GM19372 (cell line): ENCODE measurements around the gene PKP4.

ENCODE experiments used
- ATAC-seq: cut with Tn5 transposase; IDR thresholded peaks from one replicate; pipeline ENCODE4 v1.9.1; 2021; ENCODE audit warnings: mild to moderate bottlenecking, low read depth, moderate library complexity; ENCODE audit not compliant: unreplicated experiment

Gene PKP4

DNA sequence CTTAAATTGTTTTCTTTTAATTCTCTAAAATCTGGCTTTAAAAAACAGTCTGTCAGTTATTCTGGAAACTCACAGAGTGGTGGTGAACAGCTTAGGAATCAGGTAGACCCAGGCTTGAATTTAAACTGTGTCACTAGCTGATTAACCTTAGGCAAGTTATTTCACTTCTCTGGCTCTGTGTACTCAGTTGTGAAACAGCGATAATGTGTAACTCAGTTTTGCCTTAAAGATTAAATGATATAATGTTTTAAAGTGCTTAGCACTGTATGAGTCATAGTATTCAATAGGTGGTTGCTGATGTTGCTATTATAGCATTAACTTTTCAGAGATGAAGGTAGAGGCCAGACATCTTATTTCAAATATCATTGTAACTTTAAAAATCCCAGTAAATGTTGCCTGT is 40.7 kb downstream of the PKP4 start:
- no peak for ATAC-seq

DNA sequence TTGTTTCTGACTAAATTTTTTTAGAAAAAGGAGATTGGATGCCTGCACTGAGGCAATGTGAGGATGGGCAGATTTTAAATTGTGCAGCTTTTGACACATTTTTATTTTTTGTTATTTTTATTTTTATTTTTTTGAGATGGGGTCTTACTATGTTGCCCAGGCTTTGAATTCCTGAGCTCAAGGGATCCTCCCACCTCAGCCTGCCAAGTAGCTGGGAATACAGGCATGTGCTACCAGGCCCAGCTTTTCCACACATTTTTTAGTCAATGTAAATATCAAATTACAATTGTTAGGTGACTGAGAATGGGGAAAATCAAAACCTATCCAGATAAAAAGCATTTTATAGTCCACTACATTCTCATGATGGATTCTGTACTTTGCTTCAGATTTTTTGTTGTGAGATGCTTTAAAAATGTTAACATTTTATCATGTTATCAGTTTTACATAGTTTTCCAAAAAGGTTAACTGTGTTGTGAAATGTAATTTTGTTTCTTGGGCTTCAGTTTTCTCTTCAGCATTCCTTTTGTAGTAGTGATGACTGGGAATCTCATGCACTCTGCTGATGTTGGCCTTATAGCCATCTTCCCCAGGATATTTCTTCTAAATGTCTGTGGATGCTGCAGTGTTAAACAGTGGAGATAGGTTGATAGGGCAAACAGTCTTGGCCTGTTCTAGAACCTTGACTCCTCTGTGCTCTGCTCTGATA is 41.4 kb downstream of the PKP4 start:
- ATAC-seq: no peak

DNA sequence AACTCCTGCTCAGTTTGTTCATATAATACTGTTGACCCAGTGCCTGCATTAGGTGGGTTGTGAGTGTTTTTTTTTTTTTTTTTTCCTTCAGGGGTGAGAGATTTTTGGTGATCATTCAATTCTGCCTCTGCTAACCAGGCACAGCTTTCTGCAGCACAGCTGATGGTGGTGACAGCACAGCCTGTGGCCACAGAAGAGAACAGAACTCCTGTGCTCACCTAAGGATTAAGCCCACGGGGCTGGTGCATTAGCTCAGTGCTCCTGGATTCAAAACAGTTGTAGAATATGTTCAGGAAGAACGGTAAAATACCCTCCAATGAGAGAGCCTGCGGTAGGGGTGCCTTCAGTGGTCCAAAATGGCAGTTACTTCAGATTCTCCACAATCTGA is 42.0 kb downstream of the PKP4 start:
- ATAC-seq: no peak

DNA sequence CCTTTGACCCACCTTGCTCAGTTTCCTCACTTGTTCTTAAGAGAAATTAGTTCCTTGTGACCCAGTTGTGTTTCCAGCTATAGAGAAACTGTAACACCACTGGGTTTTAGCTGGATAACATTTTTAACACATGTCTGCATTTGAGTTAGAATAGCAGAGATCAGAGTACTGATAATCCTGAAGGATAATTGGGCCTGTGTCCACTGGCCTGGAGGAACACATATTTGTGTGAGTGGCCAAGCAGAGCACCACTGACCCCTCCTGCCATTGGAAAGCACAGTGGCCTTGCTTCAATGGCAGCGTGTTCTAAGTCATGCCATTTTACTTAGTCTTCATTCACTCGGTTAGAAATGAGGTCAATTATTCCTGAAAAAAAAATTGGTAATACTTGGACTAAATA is 42.6 kb downstream of the PKP4 start:
- ATAC-seq: no peak

DNA sequence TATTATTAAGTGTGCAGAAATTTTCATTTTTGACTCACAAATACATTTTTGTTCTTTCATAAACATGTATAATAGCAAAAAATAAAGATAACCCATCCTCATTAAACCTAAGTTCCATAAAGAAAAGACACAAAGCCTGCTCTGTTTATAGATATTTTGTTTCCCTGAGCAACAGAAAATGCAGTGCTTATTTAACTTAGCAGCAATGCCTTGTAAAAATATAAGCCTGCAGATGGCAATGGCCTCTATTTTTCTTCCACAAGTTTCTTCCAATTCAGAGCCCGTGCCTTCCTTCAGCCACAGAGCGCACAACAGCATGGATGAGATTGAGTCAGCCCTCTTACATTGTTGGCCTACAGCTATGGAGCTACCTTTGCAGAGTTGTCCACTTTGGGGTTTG is 43.6 kb downstream of the PKP4 start:
- ATAC-seq: no peak

DNA sequence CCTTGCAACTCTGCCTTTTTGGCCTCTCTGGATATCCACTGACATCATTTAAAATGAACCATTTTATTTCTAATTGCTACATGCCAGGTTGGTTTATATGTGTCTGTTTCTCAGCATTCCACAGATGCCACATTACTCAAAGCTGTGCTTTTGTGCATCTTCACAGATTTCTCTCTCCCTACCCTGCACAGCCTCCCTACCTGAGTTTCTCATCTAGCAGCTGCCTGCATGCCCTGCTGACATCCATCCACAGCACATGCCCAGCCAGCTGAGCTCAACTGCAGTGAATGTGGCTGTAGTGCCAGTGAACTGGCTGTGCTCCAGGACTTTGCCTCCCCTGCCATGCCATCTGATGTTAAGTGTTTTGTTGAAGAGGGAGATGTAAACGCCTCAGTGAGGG is 44.5 kb downstream of the PKP4 start:
- no peak for ATAC-seq

DNA sequence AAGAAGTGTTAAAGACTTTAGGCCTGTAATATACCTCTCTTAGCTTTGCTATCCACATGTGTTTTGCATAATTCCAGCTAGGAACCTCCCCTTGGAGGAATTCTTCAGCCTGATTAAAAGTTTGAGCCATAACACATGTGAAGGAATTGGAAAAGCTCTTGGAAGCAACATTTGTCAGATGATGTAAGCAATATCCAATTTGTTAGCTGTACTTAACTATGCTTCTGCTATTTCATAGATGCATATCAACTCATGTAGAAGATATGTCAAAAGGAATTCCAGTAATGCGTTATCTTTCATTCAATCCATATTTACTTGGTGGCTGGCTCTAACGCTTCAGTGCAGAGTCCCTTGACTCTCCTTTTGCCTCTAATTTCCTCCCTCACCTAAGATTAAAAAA is 46.2 kb downstream of the PKP4 start:
- no peak for ATAC-seq

DNA sequence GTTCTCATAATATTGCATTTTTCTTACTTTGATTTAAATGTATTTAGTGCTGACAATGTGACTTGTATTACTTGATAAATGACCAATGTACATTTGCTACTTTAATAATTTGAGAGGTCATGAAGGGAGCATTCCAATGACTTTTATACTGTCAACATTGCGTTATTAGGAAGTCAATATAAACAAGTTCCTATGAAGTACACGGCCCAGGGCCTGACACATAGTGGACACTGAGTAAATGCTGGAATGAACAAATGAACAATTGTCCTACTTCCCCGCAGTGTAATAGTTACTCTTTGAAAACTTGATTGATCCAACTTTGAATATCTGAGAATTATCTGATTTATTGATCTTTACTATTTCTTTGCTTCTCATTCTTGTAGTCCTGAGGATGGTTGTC is 47.3 kb downstream of the PKP4 start:
- ATAC-seq: no peak

DNA sequence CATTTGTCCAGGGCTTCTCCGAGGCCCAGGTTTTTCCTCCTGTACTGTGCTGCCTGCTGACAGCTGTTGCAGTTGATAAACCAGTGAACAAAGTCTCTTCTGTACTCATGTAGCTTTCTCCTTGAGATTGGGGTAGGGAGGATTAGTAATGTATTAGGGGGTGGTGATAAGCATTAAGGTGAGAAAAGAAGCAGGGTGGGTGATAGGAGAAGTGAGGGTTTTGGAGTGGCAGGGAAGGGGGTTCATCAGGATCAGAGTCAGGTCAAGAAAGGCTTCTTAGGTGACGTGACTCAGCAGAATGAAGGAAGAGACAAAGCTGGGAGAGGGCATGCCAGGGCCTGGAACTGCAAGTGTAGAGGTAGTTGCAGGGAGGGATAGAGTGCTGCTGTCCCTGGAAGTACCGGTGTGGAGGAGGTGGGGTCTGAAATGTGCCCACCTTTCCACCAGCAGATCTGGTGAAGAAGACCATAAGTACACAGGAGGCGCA is 48.7 kb downstream of the PKP4 start:
- ATAC-seq: no peak

DNA sequence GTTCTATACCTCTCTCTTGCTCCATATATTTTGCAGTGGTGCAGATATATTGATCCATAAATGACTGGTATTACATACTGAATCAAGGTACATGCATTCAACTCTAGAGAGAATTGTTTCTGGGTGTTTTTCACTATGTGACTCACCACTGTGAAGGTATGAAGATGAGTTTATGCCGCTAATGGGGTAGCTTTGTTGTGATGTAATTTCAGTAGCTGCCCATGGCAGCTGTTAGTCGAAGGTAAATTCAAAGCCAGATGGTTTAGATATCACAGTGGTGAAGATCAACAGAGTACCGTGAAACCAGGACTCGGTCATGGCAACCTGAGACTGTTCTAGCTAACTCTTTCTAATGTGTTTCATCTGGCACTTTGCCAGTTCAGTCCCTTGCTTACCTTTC is 50.4 kb downstream of the PKP4 start:
- ATAC-seq: no peak

DNA sequence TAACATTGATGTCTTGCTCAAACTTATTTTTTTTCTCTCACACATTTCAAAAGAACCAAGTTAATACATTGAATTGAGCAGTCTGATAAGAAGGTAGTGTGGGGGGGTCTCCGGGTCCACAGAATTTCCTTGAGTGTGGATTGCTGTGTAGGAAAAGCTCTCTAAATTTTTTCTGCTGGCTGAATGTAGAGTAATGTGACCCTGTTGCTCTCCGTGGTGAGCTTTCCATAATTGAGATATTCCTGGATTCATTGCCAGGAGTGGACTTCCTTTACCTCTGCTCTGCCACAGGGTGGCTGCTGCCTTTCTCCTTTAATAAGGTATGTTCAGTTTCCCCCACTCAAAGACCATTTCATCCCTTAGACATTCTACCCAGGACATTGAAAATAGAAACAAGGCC is 50.9 kb downstream of the PKP4 start:
- ATAC-seq: no peak

DNA sequence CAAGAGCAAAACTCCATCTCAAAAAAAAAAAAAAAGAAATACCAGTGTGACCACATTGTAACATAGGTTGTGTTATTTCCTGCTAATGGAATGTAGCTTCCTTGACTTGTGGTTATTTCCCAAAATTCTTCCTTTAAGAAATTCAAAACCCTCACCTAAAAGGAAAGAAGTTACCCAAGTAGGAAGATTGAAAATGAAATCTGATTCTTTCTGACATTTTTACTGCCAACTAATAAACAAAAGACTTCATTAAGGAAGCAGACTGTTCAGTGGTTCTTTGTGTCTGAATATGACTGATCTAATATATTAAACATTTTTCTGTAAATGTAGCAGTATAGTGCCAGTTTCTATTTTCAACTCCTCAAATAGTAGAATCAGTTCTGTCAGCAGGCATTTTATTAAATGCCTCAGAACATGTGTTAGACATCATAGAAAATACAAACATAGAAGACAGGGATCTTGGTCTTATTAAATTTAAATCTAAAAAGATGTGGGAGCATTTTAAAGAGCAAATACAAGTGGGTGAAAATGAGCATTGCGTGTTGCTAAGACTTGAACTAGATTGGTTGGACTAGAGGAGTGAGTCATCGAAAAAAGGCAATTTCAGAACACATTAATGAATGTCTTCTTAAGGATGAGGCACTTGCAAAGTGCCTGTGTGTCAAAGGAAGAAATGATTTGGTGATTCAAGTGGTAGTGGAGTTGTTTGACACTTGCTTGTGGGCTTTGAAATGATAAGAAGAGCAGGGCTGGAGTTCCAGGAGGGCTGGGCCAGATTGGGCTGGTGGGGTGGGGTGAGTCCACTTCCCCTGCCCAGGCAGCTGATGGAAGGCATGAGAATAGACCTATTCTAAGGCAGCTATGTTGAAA is 53.4 kb downstream of the PKP4 start:
- no peak for ATAC-seq

DNA sequence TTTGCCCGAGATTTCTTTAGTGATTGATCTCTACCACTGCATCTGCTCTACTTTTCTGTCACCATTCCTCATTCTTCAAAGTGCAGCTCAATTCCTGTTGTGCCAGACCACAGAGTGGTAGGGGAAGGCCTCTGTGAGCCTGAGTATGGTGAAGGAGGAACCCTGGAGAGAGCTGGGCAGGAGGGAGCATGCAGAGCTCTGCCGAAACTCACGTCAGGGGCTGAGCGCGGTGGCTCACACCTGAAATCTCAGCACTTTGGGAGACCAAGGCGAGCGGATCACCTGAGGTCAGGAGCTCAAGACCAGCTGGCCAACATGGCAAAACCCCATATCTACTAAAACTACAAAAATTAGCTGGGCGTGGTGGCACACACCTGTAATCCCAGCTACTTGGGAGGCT is 54.1 kb downstream of the PKP4 start:
- no peak for ATAC-seq

DNA sequence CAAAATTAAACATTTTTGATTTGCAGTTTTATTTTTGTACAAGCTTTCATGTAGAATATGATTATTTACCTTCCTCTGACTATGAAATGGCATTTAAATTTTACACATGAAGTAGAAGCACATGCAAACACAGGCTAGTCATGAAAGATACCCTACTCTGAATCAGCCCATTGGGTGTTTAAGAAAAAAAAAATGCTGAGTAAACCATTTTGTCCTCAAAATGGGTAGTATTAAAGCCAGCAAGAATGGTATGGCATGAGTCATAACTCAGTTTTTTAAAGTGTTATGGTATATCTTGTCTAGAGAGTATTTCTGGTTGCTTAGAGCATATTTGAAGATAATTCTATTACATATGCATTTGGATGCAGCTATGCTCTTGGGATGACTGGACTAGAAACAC is 55.0 kb downstream of the PKP4 start:
- no peak for ATAC-seq

DNA sequence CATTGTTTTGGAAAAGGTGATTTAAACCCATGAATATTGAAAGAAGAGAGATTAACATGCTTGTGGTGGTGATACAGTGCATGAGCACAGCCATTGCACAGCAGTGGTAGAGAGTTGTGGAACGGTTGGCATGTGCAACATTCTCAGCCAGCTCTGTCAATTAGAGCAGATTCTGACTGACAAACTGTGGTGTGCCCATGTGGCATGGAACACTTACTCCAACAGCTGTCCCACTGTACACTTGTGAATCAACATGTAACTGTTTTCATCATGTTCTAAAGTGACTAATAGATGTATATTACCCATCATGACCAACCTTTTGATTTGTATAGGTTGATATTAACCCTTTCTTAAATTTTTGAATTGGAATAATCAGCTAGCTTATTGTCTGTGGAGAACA is 55.6 kb downstream of the PKP4 start:
- no peak for ATAC-seq

DNA sequence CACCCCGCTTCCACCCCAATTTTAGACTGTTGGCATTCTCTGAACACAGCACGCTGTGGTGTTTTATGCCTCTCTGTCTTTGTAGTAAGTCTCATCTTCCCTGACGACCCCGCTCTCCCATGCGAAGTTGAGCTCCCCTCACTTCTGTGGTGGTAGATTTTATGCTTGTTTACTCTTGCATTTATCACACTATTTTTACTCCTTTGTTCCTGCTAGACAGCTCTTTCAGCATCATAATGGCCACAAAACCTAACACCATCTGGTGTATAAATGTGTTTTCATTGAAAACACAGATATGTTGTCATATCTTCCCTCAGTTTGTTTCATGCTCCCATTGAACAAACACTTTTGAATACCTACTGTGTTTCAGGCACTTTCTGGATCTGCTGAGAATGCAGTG is 57.1 kb downstream of the PKP4 start:
- ATAC-seq: no peak

DNA sequence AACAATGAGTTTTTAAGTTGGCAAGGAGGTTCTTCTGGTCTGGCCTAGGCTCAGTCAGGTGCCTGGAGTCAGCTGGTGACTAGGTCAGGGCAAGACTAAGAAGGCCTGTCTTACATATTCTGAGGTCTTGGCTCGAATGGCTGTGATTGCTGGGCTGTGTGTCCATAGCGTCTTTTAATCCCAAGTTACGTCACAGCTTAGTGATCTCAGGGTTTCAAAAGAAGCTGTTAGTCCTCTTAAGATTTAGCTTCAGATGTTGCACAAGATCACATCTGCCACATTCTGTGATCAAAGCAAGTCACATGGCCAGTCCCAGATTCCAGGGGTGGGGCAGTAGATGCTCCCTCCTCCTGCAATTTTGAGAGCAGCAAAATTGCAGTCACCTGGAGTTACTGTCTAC is 61.3 kb downstream of the PKP4 start:
- ATAC-seq: no peak

DNA sequence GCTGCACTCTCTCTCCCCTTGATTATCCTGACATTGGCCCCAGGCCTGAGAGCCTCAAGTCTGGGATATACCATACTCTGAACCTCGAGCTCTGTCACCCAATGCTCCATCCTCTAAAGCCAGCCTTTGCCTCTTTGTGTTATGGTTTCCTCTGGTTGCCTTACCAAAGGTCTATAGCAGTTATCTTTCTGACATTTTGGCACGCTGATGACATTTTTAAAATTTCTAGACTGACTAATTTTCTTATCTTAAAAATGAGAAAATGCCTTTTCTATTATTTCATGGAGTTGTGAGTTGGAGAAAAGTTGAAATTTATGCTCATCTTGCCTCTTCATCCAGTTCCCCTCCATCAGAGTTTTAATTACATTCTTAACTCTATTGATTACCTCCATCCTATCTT is 62.7 kb downstream of the PKP4 start:
- ATAC-seq: no peak

DNA sequence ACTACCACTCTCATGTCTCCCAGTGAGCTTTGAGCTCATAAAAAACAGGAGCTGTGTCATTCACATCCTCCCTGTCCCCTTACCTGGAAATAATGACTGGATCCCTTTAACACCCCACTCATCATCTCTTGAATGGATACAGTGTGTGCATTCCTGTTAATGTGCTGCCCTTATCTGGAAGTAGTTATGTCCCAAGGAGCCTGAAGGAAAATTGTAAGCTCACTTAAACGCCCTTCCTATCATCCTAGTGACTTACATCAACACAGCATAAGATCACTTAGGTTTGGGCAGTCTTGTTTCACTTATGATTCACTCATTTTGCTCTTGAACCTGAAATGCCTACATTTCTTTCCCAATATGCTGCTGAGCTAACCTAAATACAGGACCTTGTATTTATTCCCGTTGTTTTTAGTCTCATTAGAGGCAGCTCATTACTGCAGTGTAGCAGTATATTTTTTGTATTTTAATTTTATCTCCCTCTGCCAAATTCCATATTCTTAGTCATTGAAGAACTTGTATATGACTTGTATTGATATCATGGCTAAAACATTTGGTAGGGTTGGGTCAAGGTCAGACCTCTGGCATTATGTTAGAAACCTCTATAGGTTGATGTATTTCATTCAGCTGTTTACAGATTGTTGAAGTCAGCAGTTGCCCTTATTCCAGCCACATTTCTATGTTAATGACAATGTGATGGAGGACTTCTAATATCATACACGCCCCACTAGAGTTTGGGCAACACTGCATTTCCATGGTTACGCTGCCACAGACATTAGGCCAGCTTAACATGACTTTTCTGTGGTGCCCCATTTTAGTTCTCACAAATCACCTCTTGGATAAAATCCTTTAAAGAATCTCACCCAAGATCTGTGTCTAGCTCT is 72.9 kb downstream of the PKP4 start:
- no peak for ATAC-seq

DNA sequence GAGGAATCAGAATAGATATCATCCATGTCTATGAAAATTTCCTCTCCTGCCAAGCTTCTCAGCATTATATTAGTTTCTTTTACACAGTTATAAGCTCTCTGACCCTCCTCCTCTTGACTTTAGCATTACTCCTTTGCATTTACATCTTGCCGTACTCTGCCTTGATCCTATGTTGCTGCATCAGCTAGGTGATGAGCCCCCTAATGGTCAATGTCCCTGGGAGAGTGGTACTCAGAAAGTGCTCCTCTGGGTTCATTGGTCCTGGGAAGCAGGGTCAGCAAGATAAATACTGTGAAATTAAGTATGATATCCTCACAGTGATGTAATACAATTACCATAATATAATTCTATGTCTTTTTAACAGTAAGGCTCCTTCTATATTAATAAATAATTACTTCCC is 74.1 kb downstream of the PKP4 start:
- ATAC-seq: no peak

DNA sequence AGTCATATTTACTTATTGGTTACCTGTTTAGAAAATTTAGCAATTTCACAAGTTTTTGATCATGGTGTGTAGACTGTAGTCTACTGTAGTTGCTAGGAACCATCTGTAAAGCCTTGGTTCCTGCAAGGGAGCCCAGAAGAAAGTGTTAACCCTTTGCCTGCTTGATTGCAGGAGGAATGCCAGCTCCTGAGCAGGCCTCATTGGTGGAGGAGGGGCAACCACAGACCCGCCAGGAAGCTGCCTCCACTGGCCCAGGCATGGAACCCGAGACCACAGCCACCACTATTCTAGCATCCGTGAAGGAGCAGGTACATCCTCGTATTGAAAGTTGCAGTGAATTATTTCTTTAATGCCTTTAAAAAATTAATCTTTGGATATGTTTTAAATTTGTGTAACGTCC is 76.3 kb downstream of the PKP4 start:
- ATAC-seq: no peak
